Smooth muscle cell (in vitro differentiated cells): ENCODE data around the gene CDH8. TPM values are rescaled to one million over a fixed set of nuclear protein-coding genes. Genes with fewer than 3 reads are reported as not detected.
A peak's percentile ranks its signal among the peaks of the same experiment; 100 is the strongest.

ENCODE experiments used
- DNase-seq: peaks from one replicate; lab custom pipeline; 2025; ENCODE audit not compliant: unreplicated experiment; lab: John Stamatoyannopoulos, UW
- H2AFZ ChIP-seq: fragments of 200-600 bp; sonication (generic); 2 replicates; pipeline ENCODE4 v1.6.0; 2016; ENCODE audit warnings: antibody characterized with exemption, low read depth, mild to moderate bottlenecking
- H3F3A ChIP-seq: fragments of 200-600 bp; sonication (generic); 2 replicates; pipeline ENCODE4 v1.6.0; 2017; ENCODE audit warnings: antibody characterized with exemption, low read depth
- H3K27ac ChIP-seq: fragments of 200-600 bp; sonication (generic); 2 replicates; pipeline ENCODE4 v1.5.1; 2016; ENCODE audit warnings: low read depth, mild to moderate bottlenecking
- H3K27me3 ChIP-seq: fragments of 200-600 bp; sonication (generic); 2 replicates; pipeline ENCODE4 v1.6.1; 2016; ENCODE audit warnings: low read depth, mild to moderate bottlenecking
- H3K36me3 ChIP-seq: fragments of 200-600 bp; sonication (generic); 2 replicates; pipeline ENCODE4 v1.5.1; 2016; ENCODE audit warnings: low read depth
- H3K4me1 ChIP-seq: fragments of 200-600 bp; sonication (generic); 2 replicates; pipeline ENCODE4 v1.5.1; 2016; ENCODE audit warnings: low read depth
- H3K4me2 ChIP-seq: fragments of 200-600 bp; sonication (generic); 2 replicates; pipeline ENCODE4 v1.6.0; 2016; ENCODE audit warnings: mild to moderate bottlenecking
- H3K4me3 ChIP-seq: fragments of 200-600 bp; sonication (generic); 2 replicates; pipeline ENCODE4 v1.5.1; 2016; ENCODE audit warnings: mild to moderate bottlenecking
- H3K79me2 ChIP-seq: fragments of 200-600 bp; sonication (generic); 2 replicates; pipeline ENCODE4 v1.6.0; 2016; ENCODE audit warnings: low read depth, mild to moderate bottlenecking
- H3K9ac ChIP-seq: fragments of 200-600 bp; sonication (generic); 2 replicates; pipeline ENCODE4 v1.6.0; 2016; ENCODE audit warnings: low read depth
- H3K9me3 ChIP-seq: fragments of 200-600 bp; sonication (generic); replicated peaks from 2 replicates; pipeline ENCODE4 v1.5.1; 2016; ENCODE audit warnings: low read depth
- H4K20me1 ChIP-seq: fragments of 200-600 bp; sonication (generic); 2 replicates; pipeline ENCODE4 v1.6.0; 2016; ENCODE audit warnings: low read depth
- WGBS: methylation state at CpG from one replicate; pipeline ENCODE4 v1.1.7; 2016; ENCODE audit warnings: low lambda C conversion rate; 5-methylcytosine and 5-hydroxymethylcytosine counted together
- polyA plus RNA-seq: library from polyadenylated mRNA; unstranded; fragments of >200 nt; fragmentation: Nextera tagmentation; extraction: Ambion mirVana; gene quantifications from 2 replicates; pipeline ENCODE4 v1.2.1, GENCODE V29; 2016
- total RNA-seq: library from RNA; depleted of rRNA; stranded (reverse); fragments of >200 nt; gene quantifications from 2 replicates; pipeline ENCODE4 v1.2.3, GENCODE V29; 2014
- TF ChIP-seq, protein P1 (sequence below): fragments of 200-600 bp; sonication (generic); IDR thresholded peaks from 2 replicates; pipeline ENCODE4 v1.5.1; 2017; ENCODE audit warnings: borderline replicate concordance, mild to moderate bottlenecking, antibody characterized with exemption; ENCODE audit not compliant: insufficient read depth, poor library complexity, severe bottlenecking

Gene CDH8
- total and polyA plus RNA-seq, 2 experiments from 2014 or later = 1.8 to 5.5 TPM

DNA sequence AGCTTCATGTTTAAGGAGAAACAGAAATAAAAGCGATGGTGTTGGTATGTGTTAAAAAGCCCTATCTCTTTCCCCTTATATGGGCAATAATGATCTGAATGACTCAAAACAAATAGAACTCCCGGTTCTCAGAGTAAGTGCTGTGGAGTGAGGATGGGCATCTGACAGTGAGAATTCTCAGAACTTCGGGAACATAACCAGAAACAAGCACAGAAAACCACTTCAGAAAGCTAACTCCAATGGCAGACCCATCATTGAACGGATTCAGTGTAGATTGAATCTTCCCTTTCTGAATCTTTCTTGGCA lies 67.2 kb downstream of the CDH8 start:
- no peaks in the 10 kb centered on the region for H3K9me3 ChIP-seq
- no peak overlapping the region for H3K9ac ChIP-seq
- H3K4me3 ChIP-seq = no peak overlapping the region
- H3K4me1 ChIP-seq = peaks cover 5% of the 10 kb centered on the region
- no peak overlapping the region for H3K27ac ChIP-seq
- no peak for DNase-seq
- WGBS = 56% methylated on average over 4 of the region's 4 CpGs
- no peaks in the 10 kb centered on the region for H4K20me1 ChIP-seq
- no peaks in the 10 kb centered on the region for H3F3A ChIP-seq
- peak overlapping the region; percentile 10 for H2AFZ ChIP-seq
- TF ChIP-seq, protein P1, sequence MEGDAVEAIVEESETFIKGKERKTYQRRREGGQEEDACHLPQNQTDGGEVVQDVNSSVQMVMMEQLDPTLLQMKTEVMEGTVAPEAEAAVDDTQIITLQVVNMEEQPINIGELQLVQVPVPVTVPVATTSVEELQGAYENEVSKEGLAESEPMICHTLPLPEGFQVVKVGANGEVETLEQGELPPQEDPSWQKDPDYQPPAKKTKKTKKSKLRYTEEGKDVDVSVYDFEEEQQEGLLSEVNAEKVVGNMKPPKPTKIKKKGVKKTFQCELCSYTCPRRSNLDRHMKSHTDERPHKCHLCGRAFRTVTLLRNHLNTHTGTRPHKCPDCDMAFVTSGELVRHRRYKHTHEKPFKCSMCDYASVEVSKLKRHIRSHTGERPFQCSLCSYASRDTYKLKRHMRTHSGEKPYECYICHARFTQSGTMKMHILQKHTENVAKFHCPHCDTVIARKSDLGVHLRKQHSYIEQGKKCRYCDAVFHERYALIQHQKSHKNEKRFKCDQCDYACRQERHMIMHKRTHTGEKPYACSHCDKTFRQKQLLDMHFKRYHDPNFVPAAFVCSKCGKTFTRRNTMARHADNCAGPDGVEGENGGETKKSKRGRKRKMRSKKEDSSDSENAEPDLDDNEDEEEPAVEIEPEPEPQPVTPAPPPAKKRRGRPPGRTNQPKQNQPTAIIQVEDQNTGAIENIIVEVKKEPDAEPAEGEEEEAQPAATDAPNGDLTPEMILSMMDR = no peak
- no peaks in the 10 kb centered on the region for H3K79me2 ChIP-seq
- H3K4me2 ChIP-seq = peak overlapping the region; percentile 33
- H3K36me3 ChIP-seq = no peaks in the 10 kb centered on the region
- no peaks in the 10 kb centered on the region for H3K27me3 ChIP-seq

DNA sequence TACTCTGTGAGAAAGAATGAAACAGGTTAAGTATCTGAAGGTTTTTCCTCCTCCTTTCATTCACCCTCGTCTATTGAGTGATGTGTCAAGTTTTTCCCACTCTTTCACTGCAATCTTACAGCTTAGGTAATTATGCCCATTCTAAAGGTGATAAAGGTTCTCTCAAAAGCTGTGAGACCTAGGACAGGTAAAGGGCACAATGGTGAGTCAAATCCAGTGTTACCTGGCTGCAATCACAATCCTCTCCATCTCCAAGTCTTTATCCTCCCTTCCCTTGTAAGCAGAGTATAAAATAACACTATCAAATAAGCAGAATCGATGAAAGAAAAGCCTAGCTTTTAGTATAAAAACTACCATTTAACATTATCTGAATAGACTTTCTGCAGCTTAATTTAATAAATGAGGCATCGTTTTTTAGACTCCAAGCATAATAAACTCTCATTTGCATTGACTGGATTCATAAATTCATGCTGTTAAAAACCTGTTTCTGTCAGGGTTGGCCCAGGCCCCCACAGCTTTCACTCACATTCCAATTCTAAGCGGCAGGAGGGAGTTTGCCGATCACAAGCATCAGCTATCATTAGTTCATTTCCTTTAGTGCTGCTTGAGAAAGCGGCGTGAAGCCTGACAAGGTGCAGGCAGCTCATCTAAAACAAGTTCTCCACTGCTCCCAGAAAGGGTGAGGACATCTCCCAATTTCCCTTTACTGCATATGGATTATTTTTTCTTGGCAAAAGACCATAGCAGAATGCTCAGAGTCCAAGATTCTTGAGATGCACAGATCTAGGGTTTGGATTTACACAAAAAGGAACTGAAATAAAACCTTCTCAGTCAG lies 67.8 kb downstream of the CDH8 start:
- Histone ChIP-seq H3K9me3 (no peaks in the 10 kb centered on the region), H3K36me3 (no peaks in the 10 kb centered on the region), H3K4me1 (peaks cover 5% of the 10 kb centered on the region), H3K27ac (no peak overlapping the region), H2AFZ (peak overlapping the region; percentile 10), H3K27me3 (no peaks in the 10 kb centered on the region), H3F3A (no peaks in the 10 kb centered on the region), H3K79me2 (no peaks in the 10 kb centered on the region), H4K20me1 (no peaks in the 10 kb centered on the region), H3K4me2 (peak overlapping the region; percentile 33), H3K9ac (no peak overlapping the region), H3K4me3 (no peak overlapping the region)
- TF ChIP-seq, protein P1 = no peak
- WGBS = 48% methylated on average over 7 of the region's 7 CpGs
- no peak for DNase-seq

DNA sequence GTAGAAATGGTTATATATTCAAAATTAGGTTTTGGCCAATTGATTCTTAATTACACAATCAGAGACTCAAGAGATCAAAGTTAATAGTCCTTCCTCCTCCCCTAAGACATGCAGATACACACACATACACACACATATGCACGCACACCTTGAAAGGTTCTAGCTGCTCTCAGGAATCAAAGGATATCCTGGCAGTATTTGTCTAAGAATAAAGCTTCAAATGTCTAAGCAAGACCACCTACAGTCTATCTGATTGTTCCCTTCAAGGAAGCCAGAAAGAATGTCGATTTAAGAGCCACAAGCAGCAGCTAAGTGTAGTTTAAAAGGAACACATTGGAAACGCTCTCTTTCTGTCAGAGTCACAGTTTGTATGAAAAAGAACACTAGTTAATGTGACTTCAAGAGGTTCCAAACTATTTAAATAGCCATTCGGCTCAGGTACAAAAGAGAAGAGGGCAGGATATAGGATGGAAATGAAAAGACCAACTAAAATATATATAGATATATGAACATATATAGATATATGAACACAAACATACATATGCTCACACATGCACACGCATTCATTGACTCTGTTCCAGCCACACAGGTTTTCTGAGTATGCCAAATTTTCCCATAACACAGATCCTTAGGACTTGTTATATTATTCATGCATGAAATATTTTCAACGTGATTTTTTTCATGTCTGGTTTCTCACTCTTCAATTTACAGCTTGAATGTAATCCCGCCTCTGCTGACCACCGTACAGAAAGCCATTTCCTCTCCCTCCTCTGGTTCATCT lies 79.0 kb downstream of the CDH8 start:
- Histone ChIP-seq H3K4me3 (no peak overlapping the region), H2AFZ (no peak overlapping the region), H4K20me1 (no peaks in the 10 kb centered on the region), H3K9ac (no peak overlapping the region), H3K9me3 (no peaks in the 10 kb centered on the region), H3K36me3 (no peaks in the 10 kb centered on the region), H3F3A (no peaks in the 10 kb centered on the region), H3K4me1 (peaks cover 18% of the 10 kb centered on the region), H3K4me2 (no peak overlapping the region), H3K27me3 (no peaks in the 10 kb centered on the region), H3K27ac (no peak overlapping the region), H3K79me2 (no peaks in the 10 kb centered on the region)
- WGBS = 47% methylated on average over 8 of the region's 8 CpGs
- DNase-seq = no peak
- TF ChIP-seq, protein P1 = no peak
